ENCODE measurements around the gene FGA.
"Not testable (repeated sequence)": the region's sequence is repeated elsewhere in the genome, so short reads cannot be mapped to it uniquely, and the experiment has no call there.

FGA gene

DNA sequence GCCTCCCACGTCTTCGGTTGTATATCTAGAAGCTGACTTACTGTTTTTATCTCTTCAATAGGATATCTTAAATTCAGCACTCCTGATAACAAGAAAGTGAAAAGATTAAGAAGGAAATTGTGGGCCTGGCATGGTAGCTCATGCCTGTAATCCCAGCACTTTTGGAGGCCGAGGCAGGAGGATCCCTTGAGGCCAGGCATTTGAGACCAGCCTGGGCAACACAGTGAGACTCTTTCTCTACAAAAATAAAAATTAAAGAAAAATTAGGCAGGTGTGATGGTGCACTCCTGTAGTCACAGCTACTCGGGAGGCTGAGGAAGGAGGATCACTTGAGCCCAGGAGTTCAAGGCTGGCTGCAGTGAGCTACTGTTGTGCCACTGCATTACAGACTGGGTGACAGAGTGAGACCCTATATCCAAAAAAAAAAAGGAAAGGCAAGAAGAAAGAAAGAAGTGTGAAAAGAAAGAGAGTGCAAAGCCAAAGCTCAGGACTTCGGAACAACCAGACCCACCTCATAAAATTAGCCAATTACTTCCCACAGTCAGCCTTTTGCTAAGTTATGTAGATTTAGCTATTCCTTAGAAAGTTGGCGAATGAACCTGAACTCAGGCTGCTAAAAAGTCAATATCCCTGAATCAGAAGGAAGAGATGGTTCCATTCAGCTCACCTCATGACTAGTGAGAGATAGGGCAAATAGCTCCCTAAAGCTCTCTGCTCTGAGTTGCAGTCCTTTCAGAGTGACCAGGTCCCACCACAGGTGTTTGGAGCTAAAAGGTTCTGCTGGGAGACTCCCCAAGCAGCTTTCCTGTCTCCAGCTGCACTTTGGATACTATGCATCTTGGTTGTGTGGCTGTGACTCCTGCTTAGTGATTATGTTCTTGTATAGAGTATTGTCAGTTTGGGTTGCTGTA, 12.7 kb upstream of the FGA start:
- Histone ChIP-seq H4K20me1 (ENCODE audit: insufficient read depth, low read length) (no peaks in the 10 kb centered on the region), H3K27me3 (replicated peaks; ENCODE audit: insufficient read depth, low read length) (no peaks in the 10 kb centered on the region), H3K4me1 (ENCODE audit: low read length) (no peaks in the 10 kb centered on the region), H3F3A (ENCODE audit: insufficient read depth, low read length) (no peaks in the 10 kb centered on the region), H3K27ac (ENCODE audit: low read length) (no peak overlapping the region), H3K4me2 (ENCODE audit: low read depth, low read length) (no peak overlapping the region), H3K9me2 (replicated peaks; ENCODE audit: insufficient read depth, low read length) (no peaks in the 10 kb centered on the region), H3K9ac (ENCODE audit: low read length) (no peak overlapping the region), H3K9me3 (replicated peaks; ENCODE audit: insufficient read depth, low read length) (no peaks in the 10 kb centered on the region), H3K36me3 (replicated peaks; ENCODE audit: insufficient read depth, low read length) (no peaks in the 10 kb centered on the region), H2AFZ (ENCODE audit: low read length) (no peak overlapping the region), H3K79me2 (ENCODE audit: low read length) (no peaks in the 10 kb centered on the region), H3K4me3 (ENCODE audit: low read length) (no peak overlapping the region)
- no peak for DNase-seq
- TF ChIP-seq EZH2 (optimal IDR thresholded peaks at IDR 0.05; ENCODE audit: low read depth, low read length) (no peak), EZH2phosphoT487 (IDR thresholded peaks at IDR 0.05; ENCODE audit: low read length) (no peak)
- TF ChIP-seq, protein P1, sequence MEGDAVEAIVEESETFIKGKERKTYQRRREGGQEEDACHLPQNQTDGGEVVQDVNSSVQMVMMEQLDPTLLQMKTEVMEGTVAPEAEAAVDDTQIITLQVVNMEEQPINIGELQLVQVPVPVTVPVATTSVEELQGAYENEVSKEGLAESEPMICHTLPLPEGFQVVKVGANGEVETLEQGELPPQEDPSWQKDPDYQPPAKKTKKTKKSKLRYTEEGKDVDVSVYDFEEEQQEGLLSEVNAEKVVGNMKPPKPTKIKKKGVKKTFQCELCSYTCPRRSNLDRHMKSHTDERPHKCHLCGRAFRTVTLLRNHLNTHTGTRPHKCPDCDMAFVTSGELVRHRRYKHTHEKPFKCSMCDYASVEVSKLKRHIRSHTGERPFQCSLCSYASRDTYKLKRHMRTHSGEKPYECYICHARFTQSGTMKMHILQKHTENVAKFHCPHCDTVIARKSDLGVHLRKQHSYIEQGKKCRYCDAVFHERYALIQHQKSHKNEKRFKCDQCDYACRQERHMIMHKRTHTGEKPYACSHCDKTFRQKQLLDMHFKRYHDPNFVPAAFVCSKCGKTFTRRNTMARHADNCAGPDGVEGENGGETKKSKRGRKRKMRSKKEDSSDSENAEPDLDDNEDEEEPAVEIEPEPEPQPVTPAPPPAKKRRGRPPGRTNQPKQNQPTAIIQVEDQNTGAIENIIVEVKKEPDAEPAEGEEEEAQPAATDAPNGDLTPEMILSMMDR (IDR thresholded peaks at IDR 0.05; ENCODE audit: low read length): no peak

DNA sequence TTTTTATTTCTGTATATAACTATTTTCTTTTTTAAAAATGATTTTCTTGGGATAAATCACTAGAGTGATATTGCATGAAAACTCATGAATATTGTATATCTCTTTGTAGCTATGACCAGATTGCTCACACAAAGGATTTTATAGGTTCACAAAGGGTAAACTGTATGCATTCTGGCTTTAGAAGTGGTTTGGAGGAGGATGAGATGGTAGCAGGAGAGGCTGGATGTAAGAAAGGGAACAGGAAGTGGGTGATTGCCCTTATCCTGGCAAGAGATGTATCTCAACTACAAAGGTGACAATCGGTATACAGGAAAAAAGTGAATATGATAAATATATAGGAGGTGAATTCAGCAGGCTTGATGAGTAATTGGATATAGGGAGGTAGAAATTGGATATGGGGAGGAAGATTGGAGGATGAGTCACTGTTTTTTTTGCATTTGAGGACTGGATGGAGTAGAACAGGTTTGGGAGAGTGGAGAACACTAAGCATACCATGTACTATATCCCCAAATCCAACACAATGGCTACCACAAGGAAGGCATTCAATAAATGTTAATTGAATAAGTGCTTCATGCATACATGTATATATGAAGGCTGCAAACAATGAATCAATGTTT, 12.0 kb upstream of the FGA start:
- no peaks in the 10 kb centered on the region for H3K9me2 ChIP-seq (replicated peaks; ENCODE audit: insufficient read depth, low read length)
- no peak overlapping the region for H3K4me2 ChIP-seq (ENCODE audit: low read depth, low read length)
- H3K27ac ChIP-seq (ENCODE audit: low read length): no peak overlapping the region
- H2AFZ ChIP-seq (ENCODE audit: low read length): no peak overlapping the region
- TF ChIP-seq, protein P1 (IDR thresholded peaks at IDR 0.05; ENCODE audit: low read length): no peak
- TF ChIP-seq EZH2phosphoT487 (IDR thresholded peaks at IDR 0.05; ENCODE audit: low read length) (no peak), EZH2 (optimal IDR thresholded peaks at IDR 0.05; ENCODE audit: low read depth, low read length) (no peak)
- H3K4me3 ChIP-seq (ENCODE audit: low read length): no peak overlapping the region
- H3K9ac ChIP-seq (ENCODE audit: low read length): no peak overlapping the region
- H3K4me1 ChIP-seq (ENCODE audit: low read length): no peaks in the 10 kb centered on the region
- no peaks in the 10 kb centered on the region for H3K79me2 ChIP-seq (ENCODE audit: low read length)
- no peaks in the 10 kb centered on the region for H3K36me3 ChIP-seq (replicated peaks; ENCODE audit: insufficient read depth, low read length)
- H3K27me3 ChIP-seq (replicated peaks; ENCODE audit: insufficient read depth, low read length): no peaks in the 10 kb centered on the region
- no peaks in the 10 kb centered on the region for H3K9me3 ChIP-seq (replicated peaks; ENCODE audit: insufficient read depth, low read length)
- H4K20me1 ChIP-seq (ENCODE audit: insufficient read depth, low read length): no peaks in the 10 kb centered on the region
- no peak for DNase-seq
- no peaks in the 10 kb centered on the region for H3F3A ChIP-seq (ENCODE audit: insufficient read depth, low read length)

DNA sequence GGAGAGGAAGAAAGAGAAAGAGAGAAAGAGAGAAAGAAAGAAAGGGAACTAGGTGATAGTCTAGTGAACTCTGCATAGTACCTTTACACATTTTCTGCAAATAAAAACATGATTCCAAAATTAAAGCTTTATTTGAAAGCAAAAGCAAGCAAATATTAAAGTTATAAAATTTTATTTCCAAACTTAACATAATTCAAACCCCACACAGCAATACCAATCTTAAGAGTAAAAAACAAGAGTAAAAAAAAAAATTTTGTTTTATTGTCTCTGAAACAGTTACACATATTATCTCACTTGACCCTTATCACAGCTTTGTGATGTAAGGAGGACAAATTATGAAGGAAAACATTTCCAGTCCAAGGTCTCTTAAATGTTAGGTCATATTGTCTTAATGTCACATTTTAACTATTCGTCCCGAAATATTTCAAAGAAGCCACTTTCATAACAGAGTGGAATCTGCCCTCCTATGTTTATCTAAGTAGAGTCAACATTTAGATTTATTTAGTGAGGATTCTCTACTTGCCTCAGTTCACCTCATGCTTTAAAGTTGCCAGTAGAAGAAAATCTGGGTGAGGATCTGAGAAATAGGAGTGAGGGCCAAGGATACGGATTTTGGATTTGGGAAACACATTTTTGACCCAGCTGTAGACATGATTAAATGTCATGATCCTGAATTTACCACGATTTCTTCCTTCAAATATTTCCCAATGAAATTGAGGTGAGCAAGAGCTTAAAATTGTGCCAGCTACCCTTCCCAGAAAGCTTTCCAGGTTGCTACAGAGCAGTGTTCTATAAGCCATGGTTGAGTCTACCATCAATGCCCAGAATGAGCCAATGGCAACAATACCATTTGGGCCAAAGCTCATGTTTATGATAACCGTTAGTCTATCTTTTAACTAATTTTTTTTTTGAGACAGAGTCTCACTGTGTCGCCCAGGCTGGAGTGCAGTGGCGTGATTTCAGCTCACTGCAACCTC, 7.5 kb upstream of the FGA start:
- no peak for DNase-seq
- no peaks in the 10 kb centered on the region for H3K36me3 ChIP-seq (replicated peaks; ENCODE audit: insufficient read depth, low read length)
- H3K4me3 ChIP-seq (ENCODE audit: low read length): no peak overlapping the region
- H3K9me3 ChIP-seq (replicated peaks; ENCODE audit: insufficient read depth, low read length): no peaks in the 10 kb centered on the region
- H4K20me1 ChIP-seq (ENCODE audit: insufficient read depth, low read length): no peaks in the 10 kb centered on the region
- no peaks in the 10 kb centered on the region for H3K4me1 ChIP-seq (ENCODE audit: low read length)
- no peaks in the 10 kb centered on the region for H3F3A ChIP-seq (ENCODE audit: insufficient read depth, low read length)
- H3K27me3 ChIP-seq (replicated peaks; ENCODE audit: insufficient read depth, low read length): no peaks in the 10 kb centered on the region
- H3K79me2 ChIP-seq (ENCODE audit: low read length): no peaks in the 10 kb centered on the region
- TF ChIP-seq EZH2 (optimal IDR thresholded peaks at IDR 0.05; ENCODE audit: low read depth, low read length): no peak
- TF ChIP-seq, protein P1 (IDR thresholded peaks at IDR 0.05; ENCODE audit: low read length): no peak
- TF ChIP-seq EZH2phosphoT487 (IDR thresholded peaks at IDR 0.05; ENCODE audit: low read length): no peak
- H3K4me2 ChIP-seq (ENCODE audit: low read depth, low read length): no peak overlapping the region
- H2AFZ ChIP-seq (ENCODE audit: low read length): no peak overlapping the region
- no peaks in the 10 kb centered on the region for H3K9me2 ChIP-seq (replicated peaks; ENCODE audit: insufficient read depth, low read length)
- no peak overlapping the region for H3K9ac ChIP-seq (ENCODE audit: low read length)
- no peak overlapping the region for H3K27ac ChIP-seq (ENCODE audit: low read length)

DNA sequence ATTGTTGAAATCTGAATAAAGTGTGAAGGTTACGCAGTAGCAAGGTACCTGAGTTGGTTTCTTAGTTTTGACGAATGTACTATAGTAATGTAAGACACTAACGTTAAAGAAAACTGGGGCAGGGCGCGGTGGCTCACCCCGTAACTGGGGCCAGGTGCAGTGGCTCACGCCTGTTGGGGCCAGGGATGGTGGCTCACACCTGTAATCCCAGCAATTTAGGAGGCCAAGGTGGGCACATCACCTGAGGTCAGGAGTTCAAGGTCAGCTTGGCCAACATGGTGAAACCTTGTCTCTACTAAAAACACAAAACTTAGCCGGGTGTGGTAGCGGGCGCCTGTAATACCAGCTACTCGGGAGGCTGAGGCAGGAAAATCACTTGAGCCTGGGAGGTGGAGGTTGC, 6.7 kb upstream of the FGA start:
- H4K20me1 ChIP-seq (ENCODE audit: insufficient read depth, low read length); H3F3A ChIP-seq (ENCODE audit: insufficient read depth, low read length); H3K4me3 ChIP-seq (ENCODE audit: low read length); H3K36me3 ChIP-seq (replicated peaks; ENCODE audit: insufficient read depth, low read length); H3K27me3 ChIP-seq (replicated peaks; ENCODE audit: insufficient read depth, low read length); H3K4me2 ChIP-seq (ENCODE audit: low read depth, low read length); H3K4me1 ChIP-seq (ENCODE audit: low read length); H3K9me2 ChIP-seq (replicated peaks; ENCODE audit: insufficient read depth, low read length); H3K9ac ChIP-seq (ENCODE audit: low read length); DNase-seq; H3K79me2 ChIP-seq (ENCODE audit: low read length); H3K9me3 ChIP-seq (replicated peaks; ENCODE audit: insufficient read depth, low read length); H2AFZ ChIP-seq (ENCODE audit: low read length); H3K27ac ChIP-seq (ENCODE audit: low read length): not testable (repeated sequence)

Data from MM.1S (cell line).